ENCODE data around the gene CHCHD3.

CHCHD3 gene

GRCh38 chr7:133029463-133029862 is 52.4 kb downstream of the CHCHD3 start:
- H3K9ac ChIP-seq (ENCODE audit: low read length), result no peak overlapping the region
- no peak overlapping the region for H3K27ac ChIP-seq (ENCODE audit: low read length)
- peaks cover 5% of the 10 kb centered on the region for H3K36me3 ChIP-seq (replicated peaks; ENCODE audit: low read depth, low read length)
- H4K20me1 ChIP-seq (ENCODE audit: insufficient read depth, low read length), result no peaks in the 10 kb centered on the region
- no peaks in the 10 kb centered on the region for H3K27me3 ChIP-seq (ENCODE audit: low read depth, low read length)
- no peaks in the 10 kb centered on the region for H3K9me3 ChIP-seq (ENCODE audit: insufficient read depth, low read length)
- no peak for TF ChIP-seq CTCF (IDR thresholded peaks at IDR 0.05; ENCODE audit: low read depth, low read length)
- TF ChIP-seq EZH2phosphoT487 (IDR thresholded peaks at IDR 0.05; ENCODE audit: low read depth), result no peak
- peaks cover 16% of the 10 kb centered on the region; the same call in 1 of the 2 replicates for H3K79me2 ChIP-seq (ENCODE audit: low read length)
- no peaks in the 10 kb centered on the region for H3K4me1 ChIP-seq (ENCODE audit: low read length)
- H2AFZ ChIP-seq (ENCODE audit: low read depth, low read length), result no peak overlapping the region
- no peak overlapping the region for H3K4me2 ChIP-seq (ENCODE audit: low read length)
- H3K4me3 ChIP-seq (ENCODE audit: low read length), result no peak overlapping the region

GRCh38 chr7:133027397-133027796 is 54.5 kb downstream of the CHCHD3 start:
- H3K27me3 ChIP-seq (ENCODE audit: low read depth, low read length), result no peaks in the 10 kb centered on the region
- no peak overlapping the region for H3K4me2 ChIP-seq (ENCODE audit: low read length)
- H3K27ac ChIP-seq (ENCODE audit: low read length), result no peak overlapping the region
- H3K4me1 ChIP-seq (ENCODE audit: low read length), result no peaks in the 10 kb centered on the region
- no peak overlapping the region for H3K9ac ChIP-seq (ENCODE audit: low read length)
- no peak overlapping the region for H2AFZ ChIP-seq (ENCODE audit: low read depth, low read length)
- peaks cover 11% of the 10 kb centered on the region; the same call in 1 of the 2 replicates for H3K79me2 ChIP-seq (ENCODE audit: low read length)
- TF ChIP-seq CTCF (IDR thresholded peaks at IDR 0.05; ENCODE audit: low read depth, low read length) (no peak), EZH2phosphoT487 (IDR thresholded peaks at IDR 0.05; ENCODE audit: low read depth) (no peak)
- H3K9me3 ChIP-seq (ENCODE audit: insufficient read depth, low read length), result no peaks in the 10 kb centered on the region
- peaks cover 5% of the 10 kb centered on the region for H3K36me3 ChIP-seq (replicated peaks; ENCODE audit: low read depth, low read length)
- H4K20me1 ChIP-seq (ENCODE audit: insufficient read depth, low read length), result no peaks in the 10 kb centered on the region
- no peak overlapping the region for H3K4me3 ChIP-seq (ENCODE audit: low read length)

GRCh38 chr7:133026210-133026859 is 55.6 kb downstream of the CHCHD3 start:
- H3K4me1 ChIP-seq (ENCODE audit: low read length), result no peaks in the 10 kb centered on the region
- TF ChIP-seq CTCF (IDR thresholded peaks at IDR 0.05; ENCODE audit: low read depth, low read length) (no peak), EZH2phosphoT487 (IDR thresholded peaks at IDR 0.05; ENCODE audit: low read depth) (no peak)
- H3K36me3 ChIP-seq (replicated peaks; ENCODE audit: low read depth, low read length), result peaks cover 5% of the 10 kb centered on the region
- no peaks in the 10 kb centered on the region for H4K20me1 ChIP-seq (ENCODE audit: insufficient read depth, low read length)
- H3K4me2 ChIP-seq (ENCODE audit: low read length), result no peak overlapping the region
- H3K4me3 ChIP-seq (ENCODE audit: low read length), result no peak overlapping the region
- H3K27ac ChIP-seq (ENCODE audit: low read length), result no peak overlapping the region
- no peaks in the 10 kb centered on the region for H3K9me3 ChIP-seq (ENCODE audit: insufficient read depth, low read length)
- H3K79me2 ChIP-seq (ENCODE audit: low read length), result peaks cover 8% of the 10 kb centered on the region; the same call in 1 of the 2 replicates
- no peak overlapping the region for H2AFZ ChIP-seq (ENCODE audit: low read depth, low read length)
- no peak overlapping the region for H3K9ac ChIP-seq (ENCODE audit: low read length)
- no peaks in the 10 kb centered on the region for H3K27me3 ChIP-seq (ENCODE audit: low read depth, low read length)

- Histone ChIP-seq H3K27me3 (ENCODE audit: low read depth, low read length) (no peaks in the 10 kb centered on the region), H4K20me1 (ENCODE audit: insufficient read depth, low read length) (no peaks in the 10 kb centered on the region), H3K36me3 (replicated peaks; ENCODE audit: low read depth, low read length) (peaks cover 10% of the 10 kb centered on the region), H3K79me2 (ENCODE audit: low read length) (0 out of 2 replicates have a peak, but pooled peaks cover 10% of the 10 kb centered on the region), H3K9ac (ENCODE audit: low read length) (no peak overlapping the region), H3K27ac (ENCODE audit: low read length) (no peak overlapping the region), H3K4me1 (ENCODE audit: low read length) (no peaks in the 10 kb centered on the region), H3K4me2 (ENCODE audit: low read length) (no peak overlapping the region), H3K9me3 (ENCODE audit: insufficient read depth, low read length) (no peaks in the 10 kb centered on the region), H3K4me3 (ENCODE audit: low read length) (no peak overlapping the region), H2AFZ (ENCODE audit: low read depth, low read length) (no peak overlapping the region)
- TF ChIP-seq CTCF (IDR thresholded peaks at IDR 0.05; ENCODE audit: low read depth, low read length) (no peak), EZH2phosphoT487 (IDR thresholded peaks at IDR 0.05; ENCODE audit: low read depth) (no peak)
Observed at GRCh38 chr7:133025056-133025455, 56.8 kb downstream of the CHCHD3 start.
